ENCODE results near the gene F7. TPM values are rescaled to one million over a fixed set of nuclear protein-coding genes. Genes with fewer than 3 reads are reported as not detected.
"Not testable (repeated sequence)": the region's sequence is repeated elsewhere in the genome, so short reads cannot be mapped to it uniquely, and the experiment has no call there.

The F7 gene
- total RNA-seq, 1 donor from 2014 or later, result 0.85 TPM

DNA sequence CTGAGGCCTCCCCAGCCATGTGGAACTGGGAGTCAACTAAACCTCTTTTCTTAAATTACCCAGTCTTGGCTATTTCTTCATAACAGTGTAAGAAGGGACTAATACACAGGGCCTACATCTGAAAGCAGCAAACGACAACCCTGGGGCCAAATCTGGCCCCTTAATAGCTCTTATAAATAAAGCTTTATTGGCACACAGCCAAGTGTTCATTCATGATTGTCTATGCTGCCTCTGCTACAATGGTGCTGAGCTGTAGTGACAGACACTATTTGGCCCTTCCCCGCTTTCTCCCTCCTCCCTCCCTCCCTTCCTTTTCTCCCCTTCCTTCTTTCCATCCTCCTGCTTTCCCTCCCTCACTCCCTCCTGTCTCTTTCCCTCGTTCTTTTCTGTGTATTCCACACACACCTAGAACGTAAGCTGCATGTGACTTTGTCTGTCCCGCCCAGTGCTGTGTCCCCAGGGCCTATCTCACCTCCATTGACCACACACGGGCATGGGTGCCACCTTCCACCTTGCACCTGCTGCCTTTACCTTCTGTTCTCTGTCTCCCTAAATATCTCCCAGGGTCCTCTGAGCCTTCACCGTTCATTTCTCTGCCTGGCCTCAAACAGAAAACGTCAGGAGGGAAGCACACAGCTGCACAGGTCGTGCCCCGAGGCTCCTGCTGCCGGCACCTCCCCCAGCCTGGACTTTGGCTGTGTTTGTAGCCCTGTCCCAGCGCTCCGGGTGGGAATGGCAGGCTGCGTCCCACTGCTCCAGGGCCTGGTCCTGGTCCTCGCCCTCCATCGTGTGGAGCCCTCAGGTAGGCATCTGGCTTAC, 52.5 kb downstream of the F7 start, which contains the start of gene PROZ:
PROZ (plus strand) TSS at position 720 of the 819 bp plus-strand sequence; CDS start at position 733, 13 bp downstream.
- no peaks in the 10 kb centered on the region for H3K27me3 ChIP-seq
- no peaks in the 10 kb centered on the region for H3K36me3 ChIP-seq
- peaks cover 0 to 4% of the 10 kb centered on the region in 2 donors for H3K4me1 ChIP-seq
- no peak within 1 kb of the TSS for H3K4me3 ChIP-seq
- TF ChIP-seq, protein P1, sequence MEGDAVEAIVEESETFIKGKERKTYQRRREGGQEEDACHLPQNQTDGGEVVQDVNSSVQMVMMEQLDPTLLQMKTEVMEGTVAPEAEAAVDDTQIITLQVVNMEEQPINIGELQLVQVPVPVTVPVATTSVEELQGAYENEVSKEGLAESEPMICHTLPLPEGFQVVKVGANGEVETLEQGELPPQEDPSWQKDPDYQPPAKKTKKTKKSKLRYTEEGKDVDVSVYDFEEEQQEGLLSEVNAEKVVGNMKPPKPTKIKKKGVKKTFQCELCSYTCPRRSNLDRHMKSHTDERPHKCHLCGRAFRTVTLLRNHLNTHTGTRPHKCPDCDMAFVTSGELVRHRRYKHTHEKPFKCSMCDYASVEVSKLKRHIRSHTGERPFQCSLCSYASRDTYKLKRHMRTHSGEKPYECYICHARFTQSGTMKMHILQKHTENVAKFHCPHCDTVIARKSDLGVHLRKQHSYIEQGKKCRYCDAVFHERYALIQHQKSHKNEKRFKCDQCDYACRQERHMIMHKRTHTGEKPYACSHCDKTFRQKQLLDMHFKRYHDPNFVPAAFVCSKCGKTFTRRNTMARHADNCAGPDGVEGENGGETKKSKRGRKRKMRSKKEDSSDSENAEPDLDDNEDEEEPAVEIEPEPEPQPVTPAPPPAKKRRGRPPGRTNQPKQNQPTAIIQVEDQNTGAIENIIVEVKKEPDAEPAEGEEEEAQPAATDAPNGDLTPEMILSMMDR (IDR thresholded peaks at IDR 0.05), result no peak
- no peaks in the 10 kb centered on the region for H3K9me3 ChIP-seq
- intact Hi-C loops (cut with DNase I), result loop anchor here (10.0 kb wide), 1 partner anchor 573 kb away; the partner anchor contains the start of gene TUBGCP3
- H3K27ac ChIP-seq, result no peak within 1 kb of the TSS
- no peak for DNase-seq (ENCODE audit: low spot score in 2 of 2)

DNA sequence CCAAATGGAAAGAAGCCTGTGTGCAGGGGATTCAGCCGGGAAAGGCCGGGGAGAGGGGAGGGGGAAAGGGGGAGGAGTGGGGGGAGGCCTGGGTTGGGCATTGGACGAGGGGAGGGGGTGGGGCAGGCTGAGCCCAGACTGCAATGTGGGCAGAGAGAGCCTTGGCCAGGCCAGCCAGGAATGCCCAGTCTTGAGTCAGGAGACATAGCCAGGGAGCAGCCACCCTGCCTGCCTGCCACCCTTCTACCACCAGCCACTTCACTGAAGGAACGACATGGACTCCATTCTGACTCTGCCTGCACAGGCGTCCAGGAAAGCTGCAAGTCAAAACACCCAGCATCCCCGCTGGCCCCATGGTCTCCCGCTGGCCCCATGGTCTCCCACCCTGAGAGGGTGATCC, 53.4 kb downstream of the F7 start:
- Histone ChIP-seq H3K4me3 (no peak overlapping the region), H3K9me3 (no peaks in the 10 kb centered on the region), H3K27me3 (no peaks in the 10 kb centered on the region), H3K4me1 (no peaks in the 10 kb centered on the region), H3K36me3 (no peaks in the 10 kb centered on the region), H3K27ac (no peak overlapping the region)
- intact Hi-C loops (cut with DNase I), result loop anchor here (10.0 kb wide), 1 partner anchor 574 kb away; the partner anchor contains the start of gene TUBGCP3
- DNase-seq (ENCODE audit: low spot score in 2 of 2), result no peak
- TF ChIP-seq, protein P1 (IDR thresholded peaks at IDR 0.05), result no peak

DNA sequence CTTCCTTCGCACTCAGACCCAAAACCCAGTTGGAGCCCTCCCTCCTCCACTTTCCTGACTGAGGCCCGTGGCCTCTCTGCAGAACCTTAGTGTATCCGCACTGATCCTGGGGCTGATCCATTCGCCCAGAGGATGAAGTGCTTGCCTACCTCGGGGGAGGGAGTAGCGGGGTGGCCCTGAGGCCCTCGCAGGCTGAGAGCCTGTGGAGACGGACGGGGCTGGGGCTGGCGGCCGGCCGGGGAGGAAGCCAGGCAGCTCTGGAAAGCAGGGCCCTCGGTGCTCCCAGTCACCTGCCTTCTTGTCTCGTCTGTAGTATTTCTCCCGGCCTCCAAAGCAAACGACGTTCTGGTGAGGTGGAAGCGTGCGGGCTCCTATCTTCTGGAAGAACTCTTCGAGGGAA, 54.1 kb downstream of the F7 start:
- no peaks in the 10 kb centered on the region for H3K36me3 ChIP-seq
- no peak overlapping the region for H3K27ac ChIP-seq
- no peak for DNase-seq (ENCODE audit: low spot score in 2 of 2)
- TF ChIP-seq, protein P1 (IDR thresholded peaks at IDR 0.05), result no peak
- H3K9me3 ChIP-seq, result no peaks in the 10 kb centered on the region
- intact Hi-C loops (cut with DNase I), result loop anchor here (10.0 kb wide), 1 partner anchor 575 kb away; the partner anchor contains the start of gene TUBGCP3
- no peaks in the 10 kb centered on the region for H3K4me1 ChIP-seq
- H3K27me3 ChIP-seq, result no peaks in the 10 kb centered on the region
- H3K4me3 ChIP-seq, result no peak overlapping the region

DNA sequence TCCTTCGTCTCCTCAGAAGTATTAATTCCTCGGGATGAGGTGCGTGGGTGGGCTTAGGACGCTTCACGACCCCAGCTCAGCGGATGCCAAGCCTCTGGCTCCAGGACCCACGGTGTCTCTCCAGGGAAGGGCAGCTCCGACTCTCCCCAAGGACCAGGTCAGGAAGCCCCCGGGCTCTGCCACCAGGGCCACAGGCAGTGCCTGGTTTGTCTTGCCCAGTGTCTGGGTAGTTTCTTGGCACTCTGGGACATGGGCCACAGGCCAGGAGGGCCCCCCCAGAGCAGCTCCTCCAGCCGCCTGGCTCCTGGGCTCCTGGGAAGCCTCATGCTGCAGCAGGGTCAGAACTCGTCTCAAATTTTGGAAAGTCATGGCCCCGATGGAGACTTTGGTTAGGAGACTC, 55.4 kb downstream of the F7 start:
- intact Hi-C loops (cut with DNase I), result no loop called here
- Histone ChIP-seq H3K27me3 (no peaks in the 10 kb centered on the region), H3K4me1 (no peaks in the 10 kb centered on the region), H3K36me3 (no peaks in the 10 kb centered on the region), H3K4me3 (no peak overlapping the region), H3K9me3 (no peaks in the 10 kb centered on the region), H3K27ac (no peak overlapping the region)
- no peak for DNase-seq (ENCODE audit: low spot score in 2 of 2)
- TF ChIP-seq, protein P1 (IDR thresholded peaks at IDR 0.05), result no peak

DNA sequence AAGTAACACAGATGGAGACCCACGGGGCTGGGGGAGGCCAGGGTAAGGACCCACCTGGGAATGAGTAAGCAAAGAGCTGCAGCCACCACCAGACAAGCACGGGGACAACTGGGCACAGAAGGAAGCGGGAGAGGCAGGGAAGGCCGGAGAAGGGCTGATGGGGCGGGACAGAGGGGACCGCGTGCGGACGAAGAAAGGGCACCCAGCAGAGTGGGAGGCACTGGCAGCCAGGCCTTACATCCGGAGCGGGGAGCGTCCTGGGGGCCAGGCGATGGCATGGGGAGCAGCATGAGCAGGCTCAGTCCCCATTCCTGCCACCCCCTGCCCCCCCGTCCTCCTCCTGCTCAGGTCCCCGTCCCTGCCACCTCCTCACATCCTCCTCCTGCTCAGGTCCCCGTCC, 55.8 kb downstream of the F7 start:
- TF ChIP-seq, protein P1 (IDR thresholded peaks at IDR 0.05), result no peak
- no peak overlapping the region for H3K27ac ChIP-seq
- no peaks in the 10 kb centered on the region for H3K36me3 ChIP-seq
- intact Hi-C loops (cut with DNase I), result no loop called here
- no peaks in the 10 kb centered on the region for H3K27me3 ChIP-seq
- H3K4me1 ChIP-seq, result no peaks in the 10 kb centered on the region
- no peak overlapping the region for H3K4me3 ChIP-seq
- no peaks in the 10 kb centered on the region for H3K9me3 ChIP-seq
- peak in 1 of 2 donors; percentile 38 for DNase-seq (ENCODE audit: low spot score in 2 of 2)

DNA sequence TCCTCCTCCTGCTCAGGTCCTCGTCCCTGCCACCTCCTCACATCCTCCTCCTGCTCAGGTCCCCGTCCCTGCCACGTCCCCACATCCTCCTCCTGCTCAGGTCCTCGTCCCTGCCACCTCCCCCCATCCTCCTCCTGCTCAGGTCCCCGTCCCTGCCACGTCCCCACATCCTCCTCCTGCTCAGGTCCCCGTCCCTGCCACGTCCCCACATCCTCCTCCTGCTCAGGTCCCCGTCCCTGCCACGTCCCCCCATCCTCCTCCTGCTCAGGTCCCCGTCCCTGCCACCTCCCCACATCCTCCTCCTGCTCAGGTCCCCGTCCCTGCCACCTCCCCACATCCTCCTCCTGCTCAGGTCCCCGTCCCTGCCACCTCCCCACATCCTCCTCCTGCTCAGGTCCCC, 56.4 kb downstream of the F7 start:
- H3K36me3 ChIP-seq; H3K9me3 ChIP-seq; intact Hi-C loops (cut with DNase I); H3K4me1 ChIP-seq; H3K4me3 ChIP-seq; DNase-seq (ENCODE audit: low spot score in 2 of 2); H3K27me3 ChIP-seq; H3K27ac ChIP-seq: not testable (repeated sequence)
